Middle frontal gyrus (tissue), 1 donor: ENCODE results near the gene SETD5.
A peak's percentile ranks its signal among the peaks of the same experiment; 100 is the strongest.

Source experiments
- DNase-seq: peaks from one replicate; pipeline ENCODE4 v3.0.0-alpha.2; 2015; ENCODE audit warnings: low spot score; ENCODE audit errors: extremely low spot score

The SETD5 gene

DNA sequence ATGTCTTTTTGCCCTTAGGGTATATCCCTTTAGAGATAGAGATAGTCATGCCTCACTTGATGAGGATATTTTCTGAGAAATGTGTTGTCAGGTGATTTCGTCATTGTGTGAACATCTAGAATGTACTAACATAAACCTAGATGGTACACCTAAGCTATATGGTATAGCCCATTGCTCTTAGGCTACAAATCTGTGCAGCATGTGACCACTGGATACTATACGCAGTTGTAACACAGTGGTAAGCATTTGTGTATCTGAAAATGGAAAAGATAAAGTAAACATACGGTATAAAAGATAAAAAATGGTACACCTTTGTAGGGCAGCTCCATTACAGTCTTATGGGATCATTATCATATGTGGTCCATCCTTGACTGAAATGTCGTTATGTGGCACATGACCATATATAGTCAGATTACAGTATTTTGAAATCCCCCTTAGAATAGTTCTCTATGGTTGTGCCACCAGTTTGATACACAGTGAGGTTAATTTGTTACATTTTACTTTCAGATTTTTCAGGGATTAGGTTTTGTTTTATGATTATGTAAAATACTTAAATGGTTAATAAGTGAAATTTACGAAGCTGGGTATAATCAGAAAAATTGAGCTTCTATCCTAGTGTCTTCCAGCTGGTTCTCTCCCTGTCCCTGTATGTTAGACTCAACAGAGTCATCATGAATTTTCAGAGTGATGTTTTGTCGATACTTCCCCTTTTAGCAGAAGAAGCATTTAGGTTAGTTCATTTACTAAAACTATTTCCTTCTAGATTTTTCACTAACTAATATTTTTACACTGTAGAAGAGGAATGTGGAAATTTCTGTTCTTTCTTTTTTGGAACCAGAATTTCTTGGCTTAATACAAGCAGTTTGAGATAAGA, 12.8 kb downstream of the SETD5 start:
- no peak for DNase-seq

DNA sequence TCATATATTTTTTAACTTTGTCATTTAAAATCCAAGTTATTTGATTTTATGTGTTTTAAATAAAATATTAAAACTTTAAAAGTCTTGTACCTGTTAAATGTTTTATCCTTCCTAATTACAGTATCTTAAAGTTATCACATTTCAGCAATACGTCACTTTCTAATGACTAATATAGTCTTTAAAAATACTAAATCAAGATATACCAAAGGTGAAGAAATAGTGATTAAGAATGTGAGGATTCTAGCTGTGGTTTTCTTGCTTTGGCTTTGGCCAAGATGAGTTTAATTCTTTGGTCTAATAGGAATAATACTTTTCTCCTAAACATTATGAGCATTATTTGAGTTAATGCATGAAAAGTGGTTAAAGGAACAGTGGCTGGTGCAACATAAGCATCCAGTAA, 13.9 kb downstream of the SETD5 start:
- DNase-seq = no peak

DNA sequence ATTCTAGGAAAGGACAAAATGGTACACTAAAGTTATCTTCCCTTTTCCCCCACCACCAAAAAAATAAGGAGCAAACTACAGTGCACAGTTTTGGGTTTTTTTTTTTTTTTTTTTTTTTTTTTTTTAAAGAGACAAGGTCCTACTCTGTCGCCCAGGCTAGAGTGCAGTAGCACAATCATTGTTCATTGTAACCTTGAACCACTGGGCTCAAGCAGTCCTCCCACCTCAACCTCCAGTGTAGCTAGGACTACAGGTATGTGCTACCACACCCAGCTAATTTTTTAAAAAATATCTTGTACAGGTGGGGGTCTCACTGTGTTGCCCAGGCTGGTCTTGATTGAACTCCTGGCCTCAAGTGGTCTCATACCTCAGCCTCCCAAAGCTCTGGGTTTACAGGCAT, 14.9 kb downstream of the SETD5 start:
- no peak for DNase-seq

DNA sequence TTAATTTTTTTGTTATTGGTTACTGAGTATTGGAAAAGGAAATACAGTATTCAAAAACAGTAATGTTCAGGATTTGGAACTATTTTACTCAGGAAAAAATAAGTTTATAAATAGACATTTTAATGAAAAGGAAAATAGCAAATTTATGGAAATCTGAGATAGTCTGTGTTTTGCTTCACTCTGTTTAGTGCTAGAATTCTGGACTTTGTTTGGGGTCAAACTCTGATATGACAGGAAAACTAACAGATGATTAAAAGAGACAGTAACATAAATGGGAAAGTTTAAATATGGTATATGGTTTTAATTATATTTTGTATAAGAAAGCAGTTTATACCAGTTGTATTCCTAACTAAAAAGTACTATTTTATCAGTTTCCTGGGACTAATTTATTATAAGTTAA, 17.4 kb downstream of the SETD5 start:
- DNase-seq = no peak

DNA sequence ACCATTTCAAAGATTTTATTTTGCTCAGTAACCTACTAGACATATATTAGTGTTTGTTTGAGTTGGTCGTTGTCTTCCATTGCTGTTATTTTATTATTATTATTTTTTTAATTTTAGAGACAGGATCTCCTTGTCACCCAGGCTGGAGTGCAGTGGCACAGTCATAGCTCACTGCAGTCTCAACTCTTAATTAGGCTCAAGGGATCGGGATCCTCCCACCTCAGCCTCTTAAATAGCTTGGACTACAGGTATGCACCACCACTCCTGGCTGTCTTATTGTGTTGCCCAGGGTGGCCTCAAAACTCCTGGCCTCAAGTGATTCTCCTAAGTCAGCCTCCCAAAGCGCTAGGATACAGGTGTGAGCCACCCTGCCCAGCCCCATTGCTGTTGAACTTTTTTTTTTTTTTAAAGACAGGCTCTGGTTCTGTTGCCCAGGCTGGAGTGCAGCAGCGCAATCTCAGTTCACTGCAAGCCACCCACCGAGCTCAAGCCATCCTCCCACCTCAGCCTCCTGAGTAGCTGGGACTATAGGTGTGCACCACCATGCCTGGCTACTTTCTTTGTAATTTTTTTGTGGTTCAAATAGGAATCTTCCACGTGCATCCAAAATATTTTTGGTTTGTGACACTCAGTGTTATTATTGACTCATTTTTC, 18.2 kb downstream of the SETD5 start:
- DNase-seq = no peak

DNA sequence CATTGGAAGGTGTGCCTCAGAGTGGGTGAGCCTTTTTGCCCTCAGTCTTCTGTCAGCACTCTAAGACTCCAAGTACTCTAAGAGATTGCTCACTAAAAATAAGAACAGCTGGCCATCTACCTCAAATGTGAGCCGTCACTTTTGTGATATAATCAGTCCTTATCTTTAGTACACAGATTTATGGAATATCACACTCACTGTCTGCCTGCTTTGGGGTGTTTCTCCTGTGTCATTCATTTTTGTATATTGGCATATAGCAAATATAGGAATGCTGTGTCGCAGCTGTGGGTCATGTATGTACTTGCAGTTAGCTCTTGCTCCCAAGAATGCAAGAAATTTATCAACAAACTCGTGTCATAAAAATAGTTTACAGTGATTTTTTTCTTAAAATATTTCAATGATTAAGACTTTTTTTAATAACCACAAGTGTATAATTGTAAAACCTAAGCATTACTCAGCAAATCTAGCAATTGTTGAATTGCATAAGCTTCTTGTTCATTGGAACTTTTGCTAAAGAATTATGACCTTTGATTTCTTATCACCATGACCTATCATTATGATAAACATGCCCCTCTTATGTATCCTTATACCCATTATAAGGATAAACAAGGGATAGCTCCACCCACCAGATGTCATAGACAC, 18.8 kb downstream of the SETD5 start:
- no peak for DNase-seq

DNA sequence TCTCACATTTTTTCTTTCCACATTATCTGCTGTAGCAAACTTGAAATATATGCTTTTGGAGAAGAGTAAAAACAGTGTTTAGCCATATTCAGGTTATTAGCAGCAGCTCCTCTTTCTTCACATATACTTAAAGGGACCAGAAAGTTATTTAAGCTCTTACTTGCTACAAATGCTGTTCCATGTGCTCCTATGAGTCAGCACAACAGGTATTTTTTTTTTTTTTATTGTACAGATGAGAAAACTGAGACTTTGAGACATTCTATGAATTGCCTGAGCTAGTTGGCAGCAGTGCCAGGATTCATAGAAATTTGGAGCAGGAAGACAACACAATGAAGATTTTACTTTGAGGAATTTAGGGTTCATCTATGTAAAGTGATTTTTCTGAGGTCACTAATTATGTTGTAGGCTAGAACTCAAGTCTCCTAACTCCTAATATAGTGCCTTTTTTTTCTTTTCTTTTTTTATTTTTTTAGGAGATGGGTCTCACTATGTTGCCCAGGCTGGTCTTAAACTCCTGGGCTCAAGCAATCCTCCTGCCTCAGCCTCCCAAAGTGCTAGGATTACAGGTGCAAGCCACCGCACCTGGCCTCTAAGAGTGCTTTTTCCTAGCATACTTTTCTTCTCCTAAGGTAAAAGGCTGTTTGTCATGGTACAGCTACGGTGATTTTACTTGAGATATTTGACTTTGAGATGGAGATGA, 23.6 kb downstream of the SETD5 start:
- no peak for DNase-seq

DNA sequence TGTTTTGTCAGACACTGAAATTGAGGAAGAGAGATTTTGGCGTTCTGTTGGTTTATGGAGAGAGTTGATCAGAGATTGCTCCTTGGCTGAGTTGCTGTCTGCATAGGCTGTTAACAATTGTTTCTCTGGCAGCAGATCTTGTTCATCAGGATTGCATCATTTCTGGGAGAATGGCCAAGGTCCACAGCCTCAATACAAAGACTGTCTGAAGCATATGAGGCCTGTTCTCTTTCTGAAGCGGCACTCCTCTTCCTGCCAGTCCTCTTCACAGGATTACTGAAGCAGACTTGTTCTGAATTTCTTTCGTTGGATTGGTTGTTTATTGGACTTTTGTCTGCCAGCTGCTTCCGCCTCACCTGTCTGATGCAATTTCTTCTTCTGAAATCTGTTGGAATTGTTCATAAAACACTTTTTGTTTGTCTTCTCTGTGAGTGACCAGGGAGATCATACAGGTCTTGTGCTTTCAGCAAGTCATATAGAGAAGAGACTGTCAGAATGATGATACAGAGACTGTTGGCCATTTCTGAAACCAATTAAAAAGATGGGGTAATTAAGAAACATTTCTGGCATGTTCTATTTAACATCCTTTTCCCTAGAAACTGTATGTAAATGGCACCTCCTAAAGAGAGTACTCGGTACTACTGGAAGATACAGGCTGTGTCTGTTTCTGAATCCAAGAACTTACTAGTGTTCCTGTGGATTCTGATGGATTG, 25.5 kb downstream of the SETD5 start:
- DNase-seq = peak; percentile 92

DNA sequence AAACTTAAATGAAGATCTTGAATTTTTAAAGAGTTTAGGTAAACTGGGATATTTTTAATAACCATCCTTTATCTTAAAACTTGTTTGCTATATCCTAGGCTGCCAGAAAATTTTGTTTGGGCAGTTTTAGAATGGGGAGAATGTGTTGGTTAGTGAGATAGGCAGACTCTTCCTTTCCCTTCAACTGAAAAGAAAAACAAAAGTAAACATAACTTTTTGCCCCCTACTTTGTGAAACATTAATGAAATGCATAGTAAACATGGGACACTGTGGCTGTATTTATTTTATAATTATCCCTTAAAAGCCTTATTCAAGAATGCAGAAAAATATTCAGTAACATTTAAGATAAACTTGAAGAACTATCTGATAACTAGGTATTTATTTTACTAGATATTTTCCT, 31.0 kb downstream of the SETD5 start:
- no peak for DNase-seq

DNA sequence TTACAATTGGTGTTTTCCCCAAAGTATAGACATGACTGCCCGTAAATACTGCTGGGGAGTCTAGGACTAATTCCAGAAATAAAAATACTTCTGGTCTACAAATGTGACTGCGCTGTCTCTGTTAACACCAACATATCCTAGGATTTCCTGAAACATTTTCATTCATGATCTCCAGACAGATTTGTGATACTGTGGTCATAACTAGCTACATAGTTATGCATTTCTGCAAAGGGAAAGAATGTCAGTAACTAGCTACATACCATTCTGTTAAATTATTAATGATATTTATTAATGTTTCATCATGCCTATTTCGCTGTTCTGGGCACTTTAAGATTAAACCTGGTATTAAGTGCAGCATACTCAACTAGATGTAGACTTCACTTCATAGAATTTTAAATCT, 33.3 kb downstream of the SETD5 start:
- DNase-seq = no peak

DNA sequence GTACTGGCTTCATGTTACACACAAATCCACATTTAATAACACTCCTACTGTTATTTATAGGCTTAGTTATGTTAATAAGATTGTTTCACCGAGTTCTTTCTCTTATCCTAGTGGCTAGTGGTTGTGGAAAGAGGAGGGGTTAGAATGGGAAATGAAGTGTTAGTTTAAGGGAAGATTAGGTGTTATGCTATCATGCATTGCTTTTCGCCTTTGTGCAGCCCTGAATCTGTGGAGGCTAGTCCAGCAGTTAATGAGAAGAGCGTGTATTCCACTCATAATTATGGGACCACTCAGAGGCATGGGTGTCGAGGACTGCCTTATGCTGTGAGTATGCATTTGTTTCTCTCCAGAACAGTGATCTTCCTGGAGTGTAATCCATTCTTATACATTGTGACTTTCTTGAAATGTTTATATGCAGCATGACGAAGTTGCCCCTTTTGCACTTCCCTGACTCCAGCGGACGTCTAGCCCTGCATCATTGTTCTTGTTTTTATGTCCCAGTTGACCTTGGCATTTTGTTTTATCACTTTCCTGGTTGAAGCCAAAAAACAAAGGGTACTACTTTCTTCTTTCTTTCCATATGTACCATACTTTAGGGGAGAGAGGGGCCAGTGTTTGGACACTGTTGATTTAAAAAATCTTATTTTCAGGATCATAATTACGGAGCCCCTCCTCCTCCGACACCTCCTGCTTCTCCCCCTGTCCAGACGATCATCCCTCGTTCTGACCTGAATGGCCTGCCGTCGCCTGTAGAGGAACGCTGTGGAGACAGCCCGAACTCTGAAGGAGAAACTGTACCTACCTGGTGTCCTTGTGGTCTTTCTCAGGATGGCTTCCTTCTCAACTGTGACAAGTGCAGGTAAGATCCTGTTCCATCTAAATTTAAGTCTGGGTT, 36.5 kb downstream of the SETD5 start:
- no peak for DNase-seq

DNA sequence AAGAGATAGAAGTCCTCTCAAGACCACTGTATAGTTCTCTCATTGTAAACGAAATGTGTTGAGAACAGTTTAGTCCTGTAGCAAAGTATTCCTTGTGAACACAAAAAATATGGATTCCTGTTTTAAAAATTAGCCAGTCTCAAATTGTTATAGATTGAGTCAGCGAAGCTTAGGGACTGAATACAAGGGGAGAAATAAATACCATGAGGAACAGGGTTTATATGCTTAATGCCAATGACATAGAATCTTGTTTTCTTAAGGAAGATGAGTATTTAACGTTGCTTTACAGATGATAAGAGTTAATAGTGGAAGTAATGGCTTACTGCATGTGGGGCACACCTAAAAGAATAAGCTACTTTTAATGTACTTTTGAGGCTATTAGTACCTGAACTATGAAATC, 37.9 kb downstream of the SETD5 start:
- DNase-seq = no peak

DNA sequence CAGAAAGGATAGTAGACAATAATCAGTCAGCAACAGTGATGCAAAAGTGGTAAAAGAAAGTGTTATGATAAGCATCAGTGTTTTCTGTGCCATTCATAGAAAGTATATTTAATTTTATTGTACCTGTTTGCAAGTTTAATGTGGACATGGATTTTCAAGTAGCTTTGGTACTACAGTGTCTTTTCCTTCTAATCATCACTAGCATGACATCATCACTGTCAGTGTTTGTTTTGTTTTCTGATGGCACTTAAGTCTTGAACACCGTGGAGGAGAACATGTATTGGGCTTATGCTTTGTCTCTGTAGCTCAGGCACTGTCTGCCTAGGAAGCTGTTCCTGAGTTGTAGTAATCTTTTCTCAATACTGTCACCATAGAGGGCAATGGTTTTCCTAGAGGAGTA, 41.9 kb downstream of the SETD5 start:
- no peak for DNase-seq

DNA sequence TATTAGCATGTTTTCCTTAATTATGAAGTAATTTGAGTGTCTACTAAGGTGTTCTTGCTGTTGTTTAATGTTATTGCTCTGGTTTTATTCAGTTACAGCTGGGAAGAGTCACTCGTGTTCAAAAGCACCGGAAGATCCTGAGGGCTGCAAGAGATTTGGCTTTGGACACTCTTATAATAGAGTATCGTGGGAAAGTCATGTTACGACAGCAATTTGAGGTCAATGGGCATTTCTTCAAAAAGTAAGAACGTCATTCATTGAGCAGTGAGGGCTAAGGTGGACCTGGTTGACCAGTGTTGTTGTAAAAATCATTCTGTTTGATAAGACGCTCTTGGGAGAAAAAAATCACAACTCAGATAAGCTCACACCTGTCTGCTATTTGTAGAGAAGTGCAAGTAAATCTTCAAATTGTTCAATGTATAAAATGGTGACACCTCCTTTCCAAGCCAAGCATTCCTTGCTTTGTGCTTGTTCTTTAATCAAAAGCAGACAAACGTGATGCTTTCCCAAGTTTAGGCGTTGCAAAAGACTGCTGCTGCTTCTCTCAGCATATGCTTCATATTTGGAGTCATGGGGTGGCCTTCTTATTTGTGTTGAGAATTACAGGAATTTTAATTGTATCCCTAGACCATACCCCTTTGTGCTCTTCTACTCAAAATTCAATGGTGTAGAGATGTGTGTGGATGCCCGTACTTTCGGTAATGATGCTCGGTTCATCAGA, 44.2 kb downstream of the SETD5 start:
- no peak for DNase-seq

DNA sequence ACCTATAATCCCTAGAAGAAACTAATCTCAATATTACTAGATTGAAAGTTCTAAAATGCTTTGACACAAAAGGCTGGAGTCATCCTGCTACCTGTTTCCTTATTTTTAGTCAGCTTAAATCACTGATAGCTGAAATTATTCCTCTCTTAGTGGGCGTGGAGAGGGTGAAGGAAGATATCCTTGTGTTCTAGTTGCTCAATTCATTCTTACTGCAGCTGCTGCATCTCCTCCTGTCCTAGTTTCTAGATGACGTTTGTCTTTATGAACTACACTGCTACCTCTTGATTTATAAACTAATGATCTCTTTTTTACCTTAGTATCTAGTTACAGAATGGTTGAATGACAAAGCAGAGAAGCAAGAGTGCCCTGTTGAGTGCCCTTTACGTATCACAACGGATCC, 50.7 kb downstream of the SETD5 start:
- DNase-seq = no peak

DNA sequence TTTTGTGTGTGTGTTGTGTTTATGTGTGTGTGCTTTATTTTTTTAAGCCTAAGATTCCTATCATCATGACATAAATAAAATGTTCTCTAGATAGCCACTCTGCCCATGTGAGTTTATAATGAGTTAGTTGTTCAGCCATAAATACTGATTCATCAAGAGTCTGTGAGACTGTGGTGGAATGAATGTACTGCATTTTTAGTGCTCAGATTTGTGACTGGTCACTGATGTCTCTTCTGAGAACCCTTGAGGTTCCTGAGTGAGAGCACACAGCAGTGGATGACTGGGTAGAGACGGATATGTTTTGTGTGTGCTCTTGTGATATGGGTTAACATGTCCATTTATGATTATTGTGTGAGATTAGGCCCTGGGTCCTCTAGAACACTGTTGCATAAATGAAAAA, 51.2 kb downstream of the SETD5 start:
- DNase-seq = no peak

DNA sequence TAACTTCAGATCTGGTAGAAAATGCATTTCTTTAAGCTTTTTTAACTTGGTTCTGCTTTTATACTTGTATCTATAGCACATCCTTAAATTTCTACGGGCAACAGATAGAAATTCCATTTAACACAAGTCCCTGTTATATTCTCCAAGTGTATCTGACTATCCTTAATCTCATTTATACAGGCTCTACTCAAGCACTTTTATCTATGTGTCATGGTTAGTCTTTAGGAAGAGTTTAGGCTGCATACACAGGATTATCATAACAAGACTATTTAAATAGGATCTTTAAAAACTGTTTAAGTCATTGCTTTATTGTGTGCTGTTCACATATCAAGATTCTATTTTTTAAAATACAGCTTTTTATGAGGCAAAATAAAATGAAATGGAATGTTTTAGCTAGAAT, 52.7 kb downstream of the SETD5 start:
- no peak for DNase-seq

DNA sequence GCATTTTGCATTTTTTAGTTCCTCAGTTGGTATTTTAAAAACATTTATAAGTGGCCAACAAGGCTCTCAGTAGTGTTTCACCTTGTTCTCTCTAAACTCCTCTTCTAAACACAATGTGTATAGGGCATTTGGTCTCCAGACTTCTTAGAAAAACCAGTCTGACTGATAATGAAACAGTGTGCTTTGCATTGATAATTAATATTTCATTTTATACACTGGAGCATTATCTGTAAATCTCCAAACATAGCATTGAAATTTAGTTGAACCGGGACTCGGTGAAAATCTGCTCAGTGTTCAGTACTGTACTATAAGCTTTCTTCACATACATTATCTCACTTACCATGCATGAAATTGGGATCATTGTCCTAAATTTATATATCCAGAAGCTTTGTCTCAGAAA, 53.6 kb downstream of the SETD5 start:
- DNase-seq = no peak

DNA sequence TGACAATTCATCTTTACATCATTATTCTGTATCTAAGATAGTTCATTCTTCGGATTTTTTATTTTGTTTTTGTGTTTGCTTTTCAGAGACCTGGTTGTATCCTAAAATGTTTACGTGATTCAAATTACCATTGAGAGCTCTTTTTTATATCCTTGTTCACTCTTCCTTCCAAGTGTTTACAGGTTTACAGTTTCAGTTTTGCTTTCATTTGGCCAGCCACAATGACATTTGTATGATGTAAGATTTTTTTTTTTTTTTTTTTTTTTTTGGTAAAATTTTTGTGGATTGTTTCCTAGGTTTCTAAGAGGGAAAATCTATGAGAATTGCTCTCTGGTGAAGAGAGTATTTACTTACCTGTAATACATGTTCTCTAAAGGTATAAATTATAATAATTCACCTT, 55.0 kb downstream of the SETD5 start:
- DNase-seq = no peak
